ENCODE results near the gene IFIT2. TPM values are rescaled to one million over a fixed set of nuclear protein-coding genes. Genes with fewer than 3 reads are reported as not detected.

The IFIT2 gene
- total RNA-seq, 1 experiment from 2014 or later = 40.8 TPM

- DNase-seq = no peak
- BruUV-seq (replicated peaks) = no TSS peak
- no peak overlapping the region for H3K27ac Mint-ChIP-seq (ENCODE audit: unreplicated experiment)
- no peaks in the 10 kb centered on the region for H3K36me3 Mint-ChIP-seq (ENCODE audit: insufficient read depth, unreplicated experiment)
- intact Hi-C loops (cut with micrococcal nuclease; ENCODE audit: unreplicated experiment) = no loop called here
- CTCF ChIA-PET = no interaction called here
- no peak overlapping the region for H3K4me3 Mint-ChIP-seq (ENCODE audit: low read depth, unreplicated experiment)
- H3K9me3 Mint-ChIP-seq (ENCODE audit: low read depth, unreplicated experiment) = peaks cover 3% of the 10 kb centered on the region
- no peak for TF ChIP-seq CTCF (IDR thresholded peaks at IDR 0.05; ENCODE audit: unreplicated experiment)
- no peaks in the 10 kb centered on the region for H3K27me3 Mint-ChIP-seq (ENCODE audit: unreplicated experiment)
- H3K4me1 Mint-ChIP-seq (ENCODE audit: low read depth, unreplicated experiment) = peaks cover 13% of the 10 kb centered on the region
Measured at GRCh38 chr10:89296220-89296648, 5.6 kb upstream of the IFIT2 start.

GRCh38 chr10:89297356-89297755, 4.5 kb upstream of the IFIT2 start:
- no TSS peak for BruUV-seq (replicated peaks)
- no peak overlapping the region for H3K4me3 Mint-ChIP-seq (ENCODE audit: low read depth, unreplicated experiment)
- peaks cover 3% of the 10 kb centered on the region for H3K9me3 Mint-ChIP-seq (ENCODE audit: low read depth, unreplicated experiment)
- H3K27me3 Mint-ChIP-seq (ENCODE audit: unreplicated experiment) = no peaks in the 10 kb centered on the region
- peaks cover 17% of the 10 kb centered on the region for H3K4me1 Mint-ChIP-seq (ENCODE audit: low read depth, unreplicated experiment)
- no peak for DNase-seq
- CTCF ChIA-PET = no interaction called here
- intact Hi-C loops (cut with micrococcal nuclease; ENCODE audit: unreplicated experiment) = no loop called here
- no peak for TF ChIP-seq CTCF (IDR thresholded peaks at IDR 0.05; ENCODE audit: unreplicated experiment)
- peaks cover 9% of the 10 kb centered on the region for H3K36me3 Mint-ChIP-seq (ENCODE audit: insufficient read depth, unreplicated experiment)
- no peak overlapping the region for H3K27ac Mint-ChIP-seq (ENCODE audit: unreplicated experiment)

- intact Hi-C loops (cut with micrococcal nuclease; ENCODE audit: unreplicated experiment) = no loop called here
- no peak for TF ChIP-seq CTCF (IDR thresholded peaks at IDR 0.05; ENCODE audit: unreplicated experiment)
- CTCF ChIA-PET = no interaction called here
- DNase-seq = no peak
- Mint-ChIP-seq H3K9me3 (ENCODE audit: low read depth, unreplicated experiment) (peaks cover 3% of the 10 kb centered on the region), H3K4me3 (ENCODE audit: low read depth, unreplicated experiment) (no peak overlapping the region), H3K36me3 (ENCODE audit: insufficient read depth, unreplicated experiment) (peaks cover 9% of the 10 kb centered on the region), H3K27ac (ENCODE audit: unreplicated experiment) (no peak overlapping the region), H3K4me1 (ENCODE audit: low read depth, unreplicated experiment) (peaks cover 21% of the 10 kb centered on the region), H3K27me3 (ENCODE audit: unreplicated experiment) (no peaks in the 10 kb centered on the region)
- BruUV-seq (replicated peaks) = no TSS peak
Measured at GRCh38 chr10:89297791-89298190, 4.1 kb upstream of the IFIT2 start.

- Mint-ChIP-seq H3K27ac (ENCODE audit: unreplicated experiment) (no peak overlapping the region), H3K4me3 (ENCODE audit: low read depth, unreplicated experiment) (no peak overlapping the region), H3K4me1 (ENCODE audit: low read depth, unreplicated experiment) (peaks cover 34% of the 10 kb centered on the region), H3K27me3 (ENCODE audit: unreplicated experiment) (no peaks in the 10 kb centered on the region), H3K9me3 (ENCODE audit: low read depth, unreplicated experiment) (no peaks in the 10 kb centered on the region), H3K36me3 (ENCODE audit: insufficient read depth, unreplicated experiment) (peaks cover 14% of the 10 kb centered on the region)
- no TSS peak for BruUV-seq (replicated peaks)
- DNase-seq = no peak
- CTCF ChIA-PET = no interaction called here
- intact Hi-C loops (cut with micrococcal nuclease; ENCODE audit: unreplicated experiment) = no loop called here
- no peak for TF ChIP-seq CTCF (IDR thresholded peaks at IDR 0.05; ENCODE audit: unreplicated experiment)
Measured at GRCh38 chr10:89299031-89299430, 2.8 kb upstream of the IFIT2 start.
